ENCODE data around the gene ZNF57. TPM values are rescaled to one million over a fixed set of nuclear protein-coding genes. Genes with fewer than 3 reads are reported as not detected.
"Not testable (repeated sequence)": the region's sequence is repeated elsewhere in the genome, so short reads cannot be mapped to it uniquely, and the experiment has no call there.

The ZNF57 gene
- total RNA-seq, 1 donor from 2014 or later: 1.2 TPM

- ATAC-seq; DNase-seq (ENCODE audit: low spot score): not testable (repeated sequence)
Measured at GRCh38 chr19:2890531-2890930, 10.2 kb upstream of the ZNF57 start.

DNA sequence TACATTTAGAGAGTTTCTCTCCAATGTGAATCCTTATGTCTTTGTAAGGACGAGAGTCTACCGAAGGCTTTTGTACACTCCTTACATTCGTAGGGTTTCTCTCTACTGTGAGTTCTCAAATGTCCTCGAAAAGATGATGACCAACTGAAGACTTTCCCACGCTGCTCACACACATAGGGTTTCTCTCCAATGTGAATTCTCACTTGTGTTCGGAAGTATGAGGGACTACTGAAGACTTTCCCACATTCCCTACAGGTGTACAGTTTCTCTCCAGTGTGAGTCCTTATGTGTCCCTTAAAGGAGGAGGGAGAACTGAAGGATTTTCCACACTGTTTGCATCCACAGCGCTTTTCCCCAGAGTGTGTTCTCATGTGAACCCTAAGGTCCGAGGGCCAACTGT lies 4.0 kb upstream of the ZNF57 start:
- ATAC-seq: no peak
- DNase-seq (ENCODE audit: low spot score): no peak

DNA sequence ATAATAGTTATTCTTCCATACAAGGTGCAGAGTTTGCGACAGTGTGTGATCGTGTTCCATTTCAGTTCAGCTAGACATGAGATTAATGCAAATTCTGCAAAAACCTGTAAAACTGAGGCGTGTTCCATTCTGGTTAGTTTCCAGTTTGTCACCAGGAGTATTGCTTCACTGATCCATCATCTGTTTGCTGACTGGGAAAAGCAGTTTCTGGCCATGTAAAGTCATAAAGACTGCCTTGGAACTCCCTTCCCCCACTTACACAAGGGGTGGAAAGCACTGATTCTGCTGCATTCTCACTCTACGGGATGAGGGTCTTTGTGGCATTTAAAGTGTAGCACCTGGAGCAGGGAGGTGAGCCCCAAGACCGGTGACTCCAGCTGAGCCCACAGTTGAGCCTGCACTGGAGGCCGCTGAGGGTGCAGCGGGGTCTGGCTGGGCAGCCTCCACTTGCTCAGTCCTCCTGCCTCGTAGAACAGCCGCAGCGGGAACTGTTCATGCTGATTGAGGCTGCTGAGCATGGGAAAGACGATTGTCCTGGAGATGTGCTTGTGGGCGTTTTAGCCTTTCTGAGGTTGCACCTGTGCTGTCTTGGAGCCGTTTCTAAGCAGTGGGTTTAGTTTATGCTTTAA lies 2.0 kb downstream of the ZNF57 start:
- peak; percentile 15 for ATAC-seq
- peak; percentile 19 for DNase-seq (ENCODE audit: low spot score)

GRCh38 chr19:2903326-2903725 lies 2.6 kb downstream of the ZNF57 start:
- not testable (repeated sequence) for DNase-seq (ENCODE audit: low spot score); ATAC-seq

GRCh38 chr19:2905918-2906519 lies 5.3 kb downstream of the ZNF57 start:
- ATAC-seq (no peak), DNase-seq (ENCODE audit: low spot score) (peak; percentile 23)

- DNase-seq (ENCODE audit: low spot score): no peak
Measured at GRCh38 chr19:2906631-2907195, 6.0 kb downstream of the ZNF57 start.

DNA sequence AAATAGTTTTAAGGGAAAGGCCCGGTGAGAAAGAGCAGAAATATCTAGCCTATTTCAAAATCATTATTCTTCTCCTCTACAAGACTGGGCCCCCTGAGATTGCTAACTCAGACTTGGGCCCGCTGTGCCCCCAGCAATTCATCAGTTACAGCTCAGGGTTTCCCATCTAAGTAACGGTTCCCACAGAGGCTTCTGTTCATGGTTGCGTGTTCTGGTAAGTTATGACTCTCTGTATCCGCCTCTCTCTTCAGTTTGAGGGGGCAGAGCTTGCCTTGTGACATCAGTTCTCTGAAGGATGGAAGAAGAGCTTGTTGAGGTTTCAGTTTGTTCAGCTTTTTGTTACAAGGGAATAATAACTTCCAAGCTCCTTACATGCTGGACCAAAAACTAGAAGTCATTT lies 11.6 kb downstream of the ZNF57 start:
- ATAC-seq: no peak
- no peak for DNase-seq (ENCODE audit: low spot score)

More at GRCh38 chr19:2906631-2907195, 6.0 kb downstream of the ZNF57 start:
- no peak for ATAC-seq

GRCh38 chr19:2917275-2918184 lies 16.8 kb downstream of the ZNF57 start:
- DNase-seq (ENCODE audit: low spot score) (no peak), ATAC-seq (no peak)

GRCh38 chr19:2922987-2923386 lies 22.3 kb downstream of the ZNF57 start:
- ATAC-seq (peak; percentile 82), DNase-seq (ENCODE audit: low spot score) (no peak)

GRCh38 chr19:2923510-2923909 lies 22.8 kb downstream of the ZNF57 start:
- ATAC-seq (peak; percentile 60), DNase-seq (ENCODE audit: low spot score) (no peak)

DNA sequence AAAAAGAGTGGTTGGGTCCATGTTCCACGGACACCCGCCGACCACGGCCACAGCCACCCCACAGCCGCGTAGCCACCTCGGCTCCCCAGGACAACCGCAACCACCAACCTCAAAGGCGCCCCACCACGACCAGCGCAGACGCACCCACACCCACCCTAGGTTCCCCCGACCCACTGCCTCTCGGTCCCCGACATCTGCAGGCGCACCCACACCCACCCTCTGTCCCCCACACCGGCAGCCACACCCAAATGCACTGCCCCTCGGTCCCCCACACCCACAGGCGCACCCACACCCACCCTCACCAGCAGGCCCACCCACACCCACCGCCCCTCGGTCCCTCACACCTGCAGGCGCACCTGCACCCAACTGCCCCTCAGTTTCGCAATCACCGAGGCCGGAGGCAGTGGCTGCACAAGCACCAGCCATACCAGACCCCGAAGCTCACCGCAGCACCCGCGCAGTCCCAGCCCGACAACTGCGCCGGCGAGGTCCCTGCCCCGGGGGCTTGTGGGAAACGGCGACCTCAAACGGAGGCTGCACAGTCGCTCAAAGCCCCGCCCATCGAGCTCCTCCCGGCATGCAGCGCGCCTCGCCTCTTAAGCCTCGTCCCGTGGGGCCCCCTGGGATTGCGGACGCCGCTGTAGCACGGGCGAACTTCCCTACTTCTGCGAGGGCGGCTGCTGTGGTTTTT lies 25.8 kb downstream of the ZNF57 start:
- DNase-seq (ENCODE audit: low spot score): no peak
- no peak for ATAC-seq

DNA sequence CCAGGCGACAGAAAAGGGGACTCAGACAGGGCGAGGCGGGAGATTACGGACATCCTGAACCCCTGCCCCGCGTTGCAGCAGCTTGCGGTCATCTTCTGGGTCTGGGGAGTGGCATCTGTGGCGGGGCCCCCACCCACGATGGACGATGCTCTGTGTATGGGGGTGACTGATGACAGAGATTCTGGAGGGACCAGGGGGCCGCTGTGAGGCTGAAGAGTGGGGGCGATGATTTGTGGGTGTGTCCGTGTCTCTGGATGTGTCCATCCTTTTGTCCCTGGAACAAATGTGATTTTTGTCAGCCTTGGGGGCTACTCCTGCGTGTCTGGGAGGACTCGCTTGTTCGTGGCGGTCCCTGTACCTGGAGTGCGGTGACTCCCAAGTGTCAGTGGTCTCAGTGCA lies 26.3 kb downstream of the ZNF57 start:
- no peak for ATAC-seq
- DNase-seq (ENCODE audit: low spot score): no peak

- no peak for DNase-seq (ENCODE audit: low spot score)
Measured at GRCh38 chr19:2933490-2933910, 32.8 kb downstream of the ZNF57 start.

GRCh38 chr19:2935863-2936262 lies 35.1 kb downstream of the ZNF57 start:
- DNase-seq (ENCODE audit: low spot score); ATAC-seq: not testable (repeated sequence)

More at GRCh38 chr19:2933490-2933910, 32.8 kb downstream of the ZNF57 start:
- ATAC-seq: no peak

DNA sequence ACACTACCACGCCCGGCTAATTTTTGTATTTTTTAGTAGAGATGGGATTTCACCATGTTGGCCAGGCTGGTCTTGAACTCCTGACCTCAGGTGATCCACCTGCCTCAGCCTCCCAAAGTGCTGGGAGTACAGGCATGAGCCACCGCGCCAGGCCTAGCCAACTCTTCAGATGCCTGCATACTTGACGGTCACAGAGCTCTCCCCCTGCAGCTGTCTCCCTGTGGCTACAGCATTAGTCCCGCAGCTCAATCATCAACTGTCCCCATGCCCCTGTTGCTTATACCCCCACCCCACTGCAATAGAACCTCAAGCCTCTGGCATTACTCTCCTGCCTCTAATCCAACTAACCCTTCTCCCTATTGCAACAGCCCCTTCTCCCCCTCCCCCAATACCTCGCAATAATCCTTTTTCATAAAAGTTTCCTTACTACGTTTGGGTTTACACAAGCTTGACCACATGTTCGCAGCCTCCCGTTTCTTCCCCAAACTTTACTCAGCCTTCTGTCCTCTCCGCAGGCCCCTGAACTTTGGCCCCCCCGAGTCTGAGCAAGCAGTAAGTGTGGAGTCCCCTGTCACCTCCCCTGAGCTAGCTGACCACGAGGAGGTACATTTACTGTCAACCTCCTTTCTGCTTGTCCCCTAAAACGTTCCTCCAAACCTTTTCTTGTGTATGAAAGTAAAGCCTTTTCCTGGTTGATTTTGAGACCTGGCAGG lies 42.4 kb downstream of the ZNF57 start:
- DNase-seq (ENCODE audit: low spot score) (no peak), ATAC-seq (no peak)

DNA sequence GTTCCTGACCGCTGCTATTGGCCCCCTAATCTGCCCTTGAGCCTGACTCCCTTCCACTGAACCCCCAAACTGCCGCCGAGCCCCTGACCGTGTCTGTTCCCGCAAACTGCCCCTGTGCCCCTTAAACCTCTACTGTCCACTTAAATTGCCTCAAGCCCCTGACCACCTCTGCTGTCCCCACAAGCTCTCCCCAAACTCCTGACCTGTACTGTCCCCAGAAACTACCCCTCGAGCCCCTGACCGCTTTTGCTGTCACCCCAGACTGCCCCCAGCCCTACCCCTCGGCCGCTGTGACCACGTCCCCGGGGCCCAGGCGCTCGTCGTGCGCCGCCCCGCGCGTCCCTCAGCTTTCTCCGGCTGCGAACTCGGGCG lies 43.7 kb downstream of the ZNF57 start:
- DNase-seq (ENCODE audit: low spot score) (no peak), ATAC-seq (no peak)

DNA sequence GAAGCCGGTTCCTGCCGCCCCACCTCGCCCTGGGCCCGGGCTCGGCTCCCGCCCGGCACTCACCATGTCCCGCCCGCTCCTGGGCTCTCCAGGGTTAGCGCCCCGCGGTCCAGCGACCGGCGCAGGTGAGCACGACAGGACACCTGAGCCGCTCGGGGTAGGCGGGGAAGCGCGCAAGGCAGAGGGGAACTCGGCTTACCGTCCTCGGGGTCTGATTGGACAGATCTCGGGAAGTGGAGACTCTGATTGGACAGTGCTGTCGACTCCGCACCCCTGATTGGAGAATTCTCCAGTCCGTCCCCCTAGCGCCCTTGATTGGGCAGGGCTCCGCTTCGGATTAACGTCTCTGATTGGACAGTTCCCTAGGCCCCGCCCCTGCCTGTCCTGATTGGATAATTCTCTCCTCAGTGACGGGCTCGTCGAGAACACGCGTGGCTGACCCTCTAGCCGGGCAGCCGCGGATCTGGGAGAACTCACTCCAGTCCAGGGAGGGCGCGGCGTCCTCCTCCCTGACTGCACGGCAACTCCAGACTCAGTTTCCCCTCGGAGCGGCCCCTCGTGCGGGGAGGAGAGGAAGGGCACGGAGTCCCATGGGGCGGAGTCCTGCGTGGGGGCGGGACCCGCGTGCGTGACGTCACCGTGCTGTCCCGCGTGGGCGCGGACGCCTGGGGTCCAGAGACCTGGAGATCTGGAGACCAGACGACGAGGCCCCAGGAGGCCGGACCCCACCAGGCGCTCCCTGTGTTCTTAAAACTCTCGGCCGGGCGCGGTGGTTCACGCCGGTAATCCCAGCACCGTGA lies 44.2 kb downstream of the ZNF57 start, which contains the start of gene ZNF77:
Gene ZNF77 (minus strand): TSS at position 197 of the 800 bp plus-strand sequence. CDS start 131 bp downstream, at position 66.
- ATAC-seq (peak; percentile 95), DNase-seq (ENCODE audit: low spot score) (peak; percentile 98)

DNA sequence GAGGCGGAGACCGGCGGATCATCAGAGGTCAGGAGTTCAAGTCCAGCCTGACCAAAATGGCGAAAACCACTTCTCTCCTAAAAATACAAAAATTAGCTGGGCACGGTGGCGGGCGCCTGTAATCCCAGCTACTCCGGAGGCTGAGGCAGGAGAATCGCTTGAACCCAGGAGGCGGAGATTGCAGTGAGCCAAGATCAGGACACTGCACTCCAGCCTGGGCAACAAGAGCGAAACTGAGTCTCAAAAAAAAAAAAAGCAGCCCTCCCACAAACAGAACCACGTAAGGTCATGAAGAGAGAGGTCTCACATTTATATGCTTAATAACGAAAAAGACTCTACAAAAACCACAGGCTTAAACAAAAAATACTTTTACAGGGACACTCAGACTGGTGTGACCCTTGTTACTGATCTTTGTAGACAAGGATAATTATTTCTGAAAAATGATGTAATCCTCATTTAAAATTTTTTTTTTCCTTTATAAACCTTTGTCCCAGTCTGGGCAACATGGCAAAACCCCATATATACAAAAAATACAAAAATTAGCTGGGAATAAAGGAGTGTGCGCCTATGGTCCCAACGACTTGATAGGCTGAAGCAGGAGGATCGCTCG lies 45.0 kb downstream of the ZNF57 start:
- DNase-seq (ENCODE audit: low spot score) (no peak), ATAC-seq (no peak)

GRCh38 chr19:2949939-2950285 lies 49.2 kb downstream of the ZNF57 start:
- no peak for DNase-seq (ENCODE audit: low spot score)
- ATAC-seq: peak; percentile 2

All from left lobe of liver (tissue), 2 donors.